Measurements from ENCODE around the gene OLFML1.

Gene OLFML1

DNA sequence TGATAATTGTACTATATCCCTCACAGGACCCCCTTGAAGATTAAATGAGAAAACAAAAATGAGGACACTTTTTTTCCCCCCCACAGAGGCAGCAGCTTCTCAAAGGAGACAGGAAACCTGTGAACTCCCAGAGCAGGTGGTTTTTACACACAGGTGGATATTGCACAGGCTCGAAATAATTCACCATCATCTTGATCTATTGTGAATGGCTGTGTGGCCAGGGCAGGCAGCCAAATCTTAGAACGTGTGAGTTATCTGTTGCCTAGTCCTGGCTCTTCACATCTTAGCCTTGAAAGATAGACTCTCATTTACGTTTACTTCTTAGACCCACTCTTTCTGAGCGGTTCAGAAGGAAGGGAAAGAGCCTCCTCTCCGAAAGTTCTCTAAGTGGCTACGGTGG, 52.0 kb downstream of the OLFML1 start:
- TF ChIP-seq, protein P1, sequence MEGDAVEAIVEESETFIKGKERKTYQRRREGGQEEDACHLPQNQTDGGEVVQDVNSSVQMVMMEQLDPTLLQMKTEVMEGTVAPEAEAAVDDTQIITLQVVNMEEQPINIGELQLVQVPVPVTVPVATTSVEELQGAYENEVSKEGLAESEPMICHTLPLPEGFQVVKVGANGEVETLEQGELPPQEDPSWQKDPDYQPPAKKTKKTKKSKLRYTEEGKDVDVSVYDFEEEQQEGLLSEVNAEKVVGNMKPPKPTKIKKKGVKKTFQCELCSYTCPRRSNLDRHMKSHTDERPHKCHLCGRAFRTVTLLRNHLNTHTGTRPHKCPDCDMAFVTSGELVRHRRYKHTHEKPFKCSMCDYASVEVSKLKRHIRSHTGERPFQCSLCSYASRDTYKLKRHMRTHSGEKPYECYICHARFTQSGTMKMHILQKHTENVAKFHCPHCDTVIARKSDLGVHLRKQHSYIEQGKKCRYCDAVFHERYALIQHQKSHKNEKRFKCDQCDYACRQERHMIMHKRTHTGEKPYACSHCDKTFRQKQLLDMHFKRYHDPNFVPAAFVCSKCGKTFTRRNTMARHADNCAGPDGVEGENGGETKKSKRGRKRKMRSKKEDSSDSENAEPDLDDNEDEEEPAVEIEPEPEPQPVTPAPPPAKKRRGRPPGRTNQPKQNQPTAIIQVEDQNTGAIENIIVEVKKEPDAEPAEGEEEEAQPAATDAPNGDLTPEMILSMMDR (IDR thresholded peaks at IDR 0.05; ENCODE audit: borderline replicate concordance, control extremely low read depth, extremely low read depth, insufficient read depth, missing control alignments) = no peak
- in situ Hi-C loops (cut with MboI; ENCODE audit: low sequenced_read_pairs, unreplicated experiment) = no loop called here
- DNase-seq (ENCODE audit: low spot score) = no peak

DNA sequence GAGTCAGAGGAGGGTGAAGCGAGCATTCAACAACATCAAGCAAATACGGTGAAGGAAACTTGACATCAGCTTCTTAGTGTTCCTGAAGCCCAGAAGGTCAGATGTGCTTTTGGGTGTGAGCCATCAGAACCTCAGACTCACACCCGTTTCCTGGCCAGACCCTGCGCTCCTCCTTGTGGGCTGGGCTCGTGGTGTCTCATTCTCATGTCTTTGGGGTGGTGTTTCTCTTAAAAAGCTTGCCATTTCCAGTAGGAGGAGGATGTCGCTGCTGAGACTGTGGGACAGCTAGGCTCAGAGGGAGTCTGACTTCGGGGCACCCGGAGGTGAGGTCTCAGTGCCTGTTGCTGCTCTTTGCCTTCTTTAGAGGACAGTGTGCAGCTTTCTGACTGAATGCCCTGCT, 52.7 kb downstream of the OLFML1 start:
- TF ChIP-seq, protein P1 (IDR thresholded peaks at IDR 0.05; ENCODE audit: borderline replicate concordance, control extremely low read depth, extremely low read depth, insufficient read depth, missing control alignments) = no peak
- DNase-seq (ENCODE audit: low spot score) = no peak
- in situ Hi-C loops (cut with MboI; ENCODE audit: low sequenced_read_pairs, unreplicated experiment) = no loop called here

DNA sequence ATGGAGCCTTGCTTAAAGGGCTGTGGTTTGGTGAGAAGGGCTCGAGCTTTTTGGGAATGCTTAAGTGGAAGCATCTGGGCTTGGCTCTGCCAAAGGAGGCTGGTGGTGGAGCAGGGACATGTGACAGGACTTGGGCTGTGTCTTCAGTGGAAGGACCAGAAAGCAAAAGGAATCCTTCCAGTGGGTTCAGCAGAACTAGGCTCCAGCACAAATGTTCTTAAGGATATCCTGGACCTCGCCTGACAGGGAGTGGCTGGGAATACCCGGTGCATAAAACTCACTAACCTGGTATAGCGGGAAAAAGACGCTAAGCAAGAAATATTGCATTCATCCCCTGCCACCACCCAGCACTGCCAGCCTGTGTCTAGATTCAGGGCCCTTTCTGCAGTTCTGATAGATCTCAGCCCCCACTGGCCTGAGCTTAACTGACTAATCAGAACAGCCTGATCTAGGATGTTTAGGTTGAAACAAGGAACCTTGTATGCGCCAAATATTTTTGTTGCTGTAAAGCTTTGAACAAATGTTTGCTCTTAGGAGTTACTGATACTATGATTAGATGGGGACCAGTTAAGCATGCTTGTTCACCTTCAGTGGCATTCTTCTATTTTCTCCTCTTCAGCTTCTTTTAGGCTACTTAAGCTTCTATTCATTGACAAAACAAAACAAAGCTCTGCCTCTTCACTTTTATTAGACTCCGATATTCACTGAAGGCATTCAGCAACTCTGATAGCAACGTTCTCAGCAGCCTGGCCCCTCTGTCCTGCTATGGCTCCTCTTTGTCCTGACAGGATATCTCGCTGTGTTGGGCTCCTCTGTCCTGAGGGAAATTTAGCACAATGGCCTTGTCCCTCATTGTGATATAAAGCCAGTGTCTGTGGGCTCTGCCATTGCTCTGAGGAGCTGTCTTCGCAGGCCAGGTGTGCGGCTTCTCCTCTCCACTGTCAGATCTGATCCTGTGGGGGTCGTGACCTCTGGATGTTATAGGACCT, 53.5 kb downstream of the OLFML1 start:
- TF ChIP-seq, protein P1 (IDR thresholded peaks at IDR 0.05; ENCODE audit: borderline replicate concordance, control extremely low read depth, extremely low read depth, insufficient read depth, missing control alignments) = no peak
- in situ Hi-C loops (cut with MboI; ENCODE audit: low sequenced_read_pairs, unreplicated experiment) = no loop called here
- DNase-seq (ENCODE audit: low spot score) = no peak

DNA sequence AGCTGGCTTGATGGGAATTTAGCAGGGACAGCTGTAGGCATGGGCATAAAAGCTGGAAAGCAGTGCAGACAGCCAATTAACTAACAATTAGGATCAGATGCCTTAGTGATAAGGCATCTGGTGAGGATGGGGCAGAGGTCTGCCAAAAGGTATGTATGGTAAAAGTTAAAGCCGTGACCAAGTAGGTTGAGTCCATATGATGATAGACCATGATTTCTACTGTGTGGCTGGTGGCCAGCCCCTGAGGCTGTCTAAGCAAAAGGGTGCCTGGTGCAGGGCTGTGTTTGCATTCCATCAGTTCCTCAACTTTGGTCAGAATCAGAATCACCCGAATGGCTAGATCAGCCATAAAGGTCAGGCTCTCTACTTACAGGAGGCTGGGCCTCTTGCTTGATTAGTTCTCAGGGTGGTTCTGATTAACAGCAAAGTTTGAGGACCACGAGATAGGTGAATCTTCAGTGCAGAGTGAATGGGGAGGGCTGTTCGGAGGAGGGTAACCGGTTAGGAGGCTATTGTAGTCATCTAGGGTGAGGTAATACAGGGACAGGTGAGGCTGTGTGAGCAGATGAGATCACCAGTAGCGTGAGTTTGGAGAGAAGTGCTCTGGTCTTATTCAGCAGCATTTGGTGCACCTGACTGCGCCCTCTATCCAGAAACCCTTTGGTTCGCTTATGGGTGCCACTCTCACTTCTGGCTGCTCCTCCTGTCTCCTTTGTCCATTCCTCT, 55.7 kb downstream of the OLFML1 start:
- DNase-seq (ENCODE audit: low spot score) = no peak
- in situ Hi-C loops (cut with MboI; ENCODE audit: low sequenced_read_pairs, unreplicated experiment) = no loop called here
- TF ChIP-seq, protein P1 (IDR thresholded peaks at IDR 0.05; ENCODE audit: borderline replicate concordance, control extremely low read depth, extremely low read depth, insufficient read depth, missing control alignments) = no peak

DNA sequence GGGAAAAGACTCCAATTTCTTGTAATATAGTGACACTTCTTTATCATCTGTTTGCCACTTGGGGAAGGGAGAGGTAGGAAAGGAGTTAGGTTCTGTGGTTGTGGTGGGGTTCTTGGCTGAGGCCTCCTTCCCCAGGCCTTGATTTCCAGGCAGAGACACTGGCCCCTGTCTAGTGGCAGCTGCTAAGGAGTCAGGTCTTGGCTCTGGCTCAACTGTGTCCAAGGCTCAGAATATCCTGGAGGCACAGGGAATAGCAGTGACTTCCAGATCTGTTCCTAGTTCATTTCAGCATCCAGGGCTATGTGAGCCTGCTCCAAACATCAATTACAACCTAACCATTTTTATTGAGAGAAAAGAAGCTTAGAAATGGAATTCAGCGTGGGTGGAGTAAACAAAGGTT, 58.0 kb downstream of the OLFML1 start:
- in situ Hi-C loops (cut with MboI; ENCODE audit: low sequenced_read_pairs, unreplicated experiment) = no loop called here
- DNase-seq (ENCODE audit: low spot score) = no peak
- TF ChIP-seq, protein P1 (IDR thresholded peaks at IDR 0.05; ENCODE audit: borderline replicate concordance, control extremely low read depth, extremely low read depth, insufficient read depth, missing control alignments) = no peak

DNA sequence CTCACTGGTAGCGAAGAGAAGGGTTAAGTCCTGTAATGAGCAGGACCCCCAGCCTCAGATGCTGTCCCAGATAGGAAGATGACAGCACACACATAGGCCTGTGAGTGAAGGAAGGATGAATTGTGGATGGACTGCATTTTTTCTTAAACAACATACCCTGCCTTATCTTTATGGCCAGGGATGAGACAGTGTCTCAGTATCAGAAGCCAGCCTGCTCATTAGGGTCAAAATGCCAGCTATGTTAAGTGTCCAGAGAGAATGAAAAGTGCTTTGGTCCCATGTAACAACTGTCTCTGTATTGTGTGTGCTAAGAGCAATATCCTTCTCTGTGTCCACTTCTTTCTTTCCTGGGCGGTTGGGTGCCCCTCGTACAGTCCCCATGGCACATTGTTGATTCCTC, 58.7 kb downstream of the OLFML1 start:
- TF ChIP-seq, protein P1 (IDR thresholded peaks at IDR 0.05; ENCODE audit: borderline replicate concordance, control extremely low read depth, extremely low read depth, insufficient read depth, missing control alignments) = no peak
- in situ Hi-C loops (cut with MboI; ENCODE audit: low sequenced_read_pairs, unreplicated experiment) = no loop called here
- no peak for DNase-seq (ENCODE audit: low spot score)

All from GM13976 (cell line).